Testis (tissue), 3 donors: Measurements from ENCODE around the gene TCF20. TPM values are rescaled to one million over a fixed set of nuclear protein-coding genes. Genes with fewer than 3 reads are reported as not detected.

Experiments used
- DNase-seq: peaks from one replicate; pipeline ENCODE4 v3.0.0-alpha.2; 2019
- H3K27ac ChIP-seq, 2 donors: fragments of 200-600 bp; sonication (generic); one replicate each; pipeline ENCODE4 v1.5.1; 2019
- H3K27me3 ChIP-seq: fragments of 200-600 bp; sonication (generic); one replicate; pipeline ENCODE4 v1.5.1; 2019
- H3K36me3 ChIP-seq: fragments of 200-600 bp; sonication (generic); one replicate; pipeline ENCODE4 v1.5.1; 2017; ENCODE audit warnings: low read depth; ENCODE audit errors: missing control alignments
- H3K4me1 ChIP-seq: fragments of 200-600 bp; sonication (generic); one replicate; pipeline ENCODE4 v1.5.1; 2019
- H3K4me3 ChIP-seq, 2 donors: fragments of 200-600 bp; sonication (generic); one replicate each; pipeline ENCODE4 v1.5.1; 2017 to 2019
- H3K9me3 ChIP-seq: fragments of 200-600 bp; sonication (generic); one replicate; pipeline ENCODE4 v1.5.1; 2017
- CTCF ChIP-seq, 3 experiments: fragments of 450-650 bp in 2 of 3; fragments of 200-600 bp in 1 of 3; sonication (generic) in 1 of 3; IDR thresholded peaks; one replicate each; pipeline ENCODE4 v1.5.1; 2016 to 2019; ENCODE audit warnings: antibody characterized with exemption in 3 of 3, mild to moderate bottlenecking in 2 of 3, moderate library complexity in 1 of 3
- POLR2A ChIP-seq: fragments of 450-650 bp; IDR thresholded peaks from one replicate; pipeline ENCODE4 v1.6.1; 2017; ENCODE audit warnings: antibody characterized with exemption, mild to moderate bottlenecking, moderate library complexity
- WGBS, 2 donors: methylation state at CpG; one replicate each; pipeline ENCODE4 v1.1.5; 2018; 5-methylcytosine and 5-hydroxymethylcytosine counted together
- intact Hi-C: fragments of 100-400 bp; cut with DNase I; formaldehyde crosslinking; loops from one replicate; pipeline ENCODE4 v1.15.1; 2023; ENCODE audit warnings: low total_unique reads
- polyA plus RNA-seq: library from polyadenylated mRNA; stranded (reverse); fragments of 350-450 nt; fragmentation: Illumina TruSeq; extraction: RNeasy Lipid Tissue Mini Kit (QIAGEN cat#74804); gene quantifications from one replicate; pipeline ENCODE4 v1.2.3, GENCODE V29; 2014; ENCODE audit warnings: low read depth, low replicate concordance; ENCODE audit not compliant: insufficient read depth
- total RNA-seq, 2 donors: library from RNA; depleted of rRNA; stranded (reverse); fragments of >200 nt; gene quantifications; one replicate each; pipeline ENCODE4 v1.2.3, GENCODE V29; 2016

TCF20 gene
- total and polyA plus RNA-seq, 3 donors from 2014 or later = 40.5 to 44.8 (median 41.6) TPM

- Histone ChIP-seq H3K4me1 (no peaks in the 10 kb centered on the region), H3K9me3 (no peaks in the 10 kb centered on the region), H3K27me3 (no peaks in the 10 kb centered on the region), H3K4me3 (no peak overlapping the region), H3K27ac (no peak overlapping the region), H3K36me3 (no peaks in the 10 kb centered on the region)
- intact Hi-C loops = no loop called here
- DNase-seq = no peak
- TF ChIP-seq POLR2A (no peak), CTCF (IDR thresholded peaks at IDR 0.05) (no peak)
- WGBS, 2 donors = 88 to 91% methylated on average over 7 of the region's 7 CpGs
These were observed 42.8 kb upstream of the TCF20 start for GRCh38 chr22:42313204-42313603.

DNA sequence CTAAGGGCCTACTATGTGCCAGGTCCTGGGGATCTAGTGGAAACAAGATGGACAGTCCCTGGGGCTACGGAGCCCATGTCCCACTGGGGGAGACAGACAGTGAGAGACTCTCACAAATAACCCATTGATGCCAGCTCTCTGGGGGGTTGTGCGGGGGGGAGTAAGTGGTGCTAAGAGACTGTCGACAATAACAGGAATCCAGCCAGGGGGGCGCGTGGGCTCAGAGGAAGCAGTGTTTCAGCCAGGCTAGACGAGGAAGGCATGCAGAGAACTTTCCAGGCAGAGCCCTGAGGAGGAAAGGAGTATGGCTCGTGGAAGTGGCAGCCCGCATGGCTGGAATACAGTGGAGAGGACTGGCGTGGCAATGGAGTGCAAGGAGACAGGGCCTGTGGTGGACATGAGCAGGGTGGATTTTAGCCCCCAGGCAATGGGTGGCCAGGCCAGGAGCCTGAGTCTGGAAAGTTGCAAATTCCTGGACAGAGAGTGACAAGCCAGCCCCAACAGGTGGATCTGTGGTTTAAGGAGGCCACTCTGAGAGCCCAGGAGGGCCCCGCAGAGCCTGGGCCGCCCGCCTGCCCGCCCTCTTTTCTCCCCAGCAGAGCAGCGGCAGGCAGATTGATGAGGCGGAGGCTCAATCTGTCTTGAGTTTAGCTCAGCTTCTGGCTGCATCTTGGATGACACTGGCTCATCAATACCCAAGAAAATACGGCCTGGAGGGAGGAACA lies 40.0 kb upstream of the TCF20 start:
- no peak for DNase-seq
- 81 to 88% methylated on average over 10 to 16 of the region's 16 CpGs for WGBS, 2 donors
- H3K4me1 ChIP-seq = no peaks in the 10 kb centered on the region
- TF ChIP-seq CTCF (IDR thresholded peaks at IDR 0.05) (no peak), POLR2A (no peak)
- H3K9me3 ChIP-seq = no peaks in the 10 kb centered on the region
- H3K36me3 ChIP-seq = no peaks in the 10 kb centered on the region
- intact Hi-C loops = no loop called here
- H3K27me3 ChIP-seq = no peaks in the 10 kb centered on the region
- no peak overlapping the region for H3K4me3 ChIP-seq
- H3K27ac ChIP-seq = no peak overlapping the region

GRCh38 chr22:42309865-42310264 lies 39.4 kb upstream of the TCF20 start:
- Histone ChIP-seq H3K27me3 (no peaks in the 10 kb centered on the region), H3K36me3 (no peaks in the 10 kb centered on the region), H3K4me1 (no peaks in the 10 kb centered on the region), H3K9me3 (no peaks in the 10 kb centered on the region), H3K27ac (no peak overlapping the region), H3K4me3 (no peak overlapping the region)
- TF ChIP-seq CTCF (IDR thresholded peaks at IDR 0.05) = no peak
- TF ChIP-seq POLR2A = no peak
- 83 to 93% methylated on average over 3 of the region's 3 CpGs for WGBS, 2 donors
- DNase-seq = no peak
- intact Hi-C loops = no loop called here

DNA sequence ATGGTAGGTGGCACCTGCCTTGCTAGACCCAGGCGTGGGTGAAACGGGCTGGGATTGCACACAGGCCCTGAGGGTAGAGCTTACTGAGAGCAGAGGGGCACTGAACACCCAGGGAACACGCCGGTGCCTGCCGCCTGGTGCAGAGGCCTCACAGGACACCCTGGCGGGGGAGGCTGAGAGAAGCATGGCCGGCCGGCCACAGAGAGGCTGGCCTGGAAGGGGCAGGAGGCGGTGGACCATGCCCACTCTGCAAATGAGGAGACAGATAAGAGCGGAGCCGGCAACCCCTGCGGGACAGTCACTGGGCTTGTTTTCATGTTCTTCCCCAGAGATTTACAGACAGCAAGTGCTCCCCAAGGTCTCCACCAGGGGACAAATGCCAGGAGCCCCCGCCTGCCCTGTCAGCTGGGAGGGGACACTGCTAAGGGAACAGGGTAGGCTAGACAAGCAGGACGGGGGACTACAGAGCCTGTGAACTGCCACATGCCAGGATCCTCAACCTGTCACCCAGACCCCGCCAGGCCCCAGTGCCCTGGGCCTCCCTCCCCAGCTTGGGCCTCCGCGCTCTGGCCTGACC lies 38.5 kb upstream of the TCF20 start:
- DNase-seq = no peak
- H3K27me3 ChIP-seq = no peaks in the 10 kb centered on the region
- no peaks in the 10 kb centered on the region for H3K4me1 ChIP-seq
- H3K9me3 ChIP-seq = no peaks in the 10 kb centered on the region
- no peak for TF ChIP-seq POLR2A
- TF ChIP-seq CTCF (IDR thresholded peaks at IDR 0.05) = no peak
- H3K27ac ChIP-seq = no peak overlapping the region
- no peaks in the 10 kb centered on the region for H3K36me3 ChIP-seq
- intact Hi-C loops = no loop called here
- 88 to 97% methylated on average over 4 to 17 of the region's 17 CpGs for WGBS, 2 donors
- H3K4me3 ChIP-seq = no peak overlapping the region
